NOMO-1 (cell line): ENCODE results near the gene TDRD9.

Experiments
- DNase-seq, 2 experiments: peaks; one replicate each; lab custom pipeline; 2025; ENCODE audit not compliant: unreplicated experiment in 2 of 2; lab: John Stamatoyannopoulos, UW

Gene TDRD9

GRCh38 chr14:104066279-104066678, 138.0 kb downstream of the TDRD9 start:
- DNase-seq: no peak

GRCh38 chr14:104066719-104067295, 138.6 kb downstream of the TDRD9 start:
- DNase-seq: no peak

- DNase-seq: no peak
Measured at GRCh38 chr14:104069541-104069940, 141.3 kb downstream of the TDRD9 start.

- DNase-seq: no peak
Measured at GRCh38 chr14:104072586-104072985, 144.3 kb downstream of the TDRD9 start.

- DNase-seq: no peak
Measured at GRCh38 chr14:104073764-104074163, 145.5 kb downstream of the TDRD9 start.

GRCh38 chr14:104075530-104076151, 147.4 kb downstream of the TDRD9 start:
- DNase-seq: peak in 1 of 2 experiments; percentile 3

- no peak for DNase-seq
Measured at GRCh38 chr14:104076743-104077142, 148.5 kb downstream of the TDRD9 start.

GRCh38 chr14:104078031-104078455, 149.8 kb downstream of the TDRD9 start:
- DNase-seq: peak; percentile 78 to 86

- DNase-seq: no peak
Measured at GRCh38 chr14:104080376-104081260, 152.4 kb downstream of the TDRD9 start.

GRCh38 chr14:104081261-104081835, 153.1 kb downstream of the TDRD9 start:
- DNase-seq: no peak

- DNase-seq: no peak
Measured at GRCh38 chr14:104081951-104082464, 153.8 kb downstream of the TDRD9 start.

GRCh38 chr14:104082807-104083206, 154.6 kb downstream of the TDRD9 start:
- DNase-seq: no peak

GRCh38 chr14:104084251-104085002, 156.2 kb downstream of the TDRD9 start:
- no peak for DNase-seq

- no peak for DNase-seq
Measured at GRCh38 chr14:104085032-104085888, 157.0 kb downstream of the TDRD9 start, which contains the start of gene ASPG. TSS of gene ASPG (plus strand) at chr14:104085700. CDS start at chr14:104085771, 71 bp downstream.

- no peak for DNase-seq
Measured at GRCh38 chr14:104085889-104086201, 157.6 kb downstream of the TDRD9 start.

GRCh38 chr14:104086210-104086660, 158.0 kb downstream of the TDRD9 start:
- DNase-seq: no peak

- no peak for DNase-seq
Measured at GRCh38 chr14:104086661-104087461, 158.6 kb downstream of the TDRD9 start.

- DNase-seq: no peak
Measured at GRCh38 chr14:104087505-104087904, 159.2 kb downstream of the TDRD9 start.
